Stromal cell of bone marrow (primary cell): ENCODE measurements around the gene SLC28A3.
A peak's percentile ranks its signal among the peaks of the same experiment; 100 is the strongest.

Experiments used
- DNase-seq: peaks from one replicate; pipeline ENCODE4 v3.0.0-alpha.2; 2012; ENCODE audit warnings: low read depth

SLC28A3 gene

GRCh38 chr9:84241817-84242373, 98.7 kb downstream of the SLC28A3 start:
- DNase-seq = no peak

GRCh38 chr9:84239343-84239742, 101.2 kb downstream of the SLC28A3 start:
- no peak for DNase-seq

DNA sequence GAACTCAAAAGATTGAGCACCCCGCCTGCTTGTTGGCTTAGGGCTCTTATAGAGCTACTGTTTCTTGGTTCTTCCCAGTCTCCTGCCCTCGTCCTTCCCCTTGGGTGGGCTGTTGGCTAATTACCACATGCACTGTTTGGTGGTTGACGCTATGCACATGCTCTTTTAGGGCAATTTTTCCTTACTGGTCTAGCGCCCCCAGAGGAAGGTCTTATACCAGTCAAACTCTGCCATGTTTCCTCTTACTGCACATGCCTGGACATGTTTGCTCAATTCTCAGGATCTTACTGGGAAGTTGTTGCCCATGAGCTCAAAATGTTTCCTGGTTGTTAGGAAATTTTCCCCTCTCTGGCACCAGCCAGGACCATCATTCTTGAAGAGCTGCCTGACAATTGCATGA, 101.9 kb downstream of the SLC28A3 start:
- DNase-seq = no peak

- DNase-seq = no peak
Observed at GRCh38 chr9:84235511-84235910, 105.0 kb downstream of the SLC28A3 start.

DNA sequence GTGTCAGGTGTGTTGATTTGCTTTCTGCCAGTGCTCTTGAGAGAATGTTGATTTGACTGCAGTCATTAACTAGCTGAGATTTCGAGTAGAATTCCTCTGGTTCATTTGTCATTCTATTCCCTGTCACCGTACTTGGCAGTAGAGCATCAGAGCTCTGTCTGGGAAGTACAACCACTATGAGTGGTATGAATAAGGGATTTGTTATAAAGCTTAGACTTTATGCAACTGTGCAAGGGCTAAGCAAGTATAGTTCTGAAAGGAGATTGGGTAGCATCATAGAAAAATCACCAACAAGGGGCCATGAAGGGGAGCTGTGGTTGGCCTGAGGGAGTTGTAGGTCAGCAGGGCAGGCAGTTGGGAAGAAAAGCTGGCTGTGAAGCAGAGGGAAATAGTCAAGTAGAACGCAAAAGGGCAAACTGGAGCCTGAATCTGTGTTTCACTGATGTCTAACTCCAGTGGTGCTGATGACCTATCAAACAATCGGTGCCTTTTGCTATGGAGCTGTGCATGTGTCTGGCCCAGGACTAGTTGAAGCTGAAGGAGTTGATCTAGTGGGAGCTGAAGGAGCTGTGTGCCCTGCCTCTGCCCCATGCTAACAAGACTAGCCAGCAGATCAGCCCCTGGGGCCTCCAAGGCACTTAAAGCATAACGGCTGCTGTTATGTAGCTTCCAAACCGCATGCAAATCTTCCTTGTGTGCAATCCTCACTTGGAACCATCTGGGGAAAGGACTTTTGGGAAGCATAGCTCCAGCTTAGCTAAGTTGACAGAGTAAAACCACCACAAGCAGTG, 110.0 kb downstream of the SLC28A3 start:
- DNase-seq = peak; percentile 72

GRCh38 chr9:84229191-84229590, 111.4 kb downstream of the SLC28A3 start:
- no peak for DNase-seq

DNA sequence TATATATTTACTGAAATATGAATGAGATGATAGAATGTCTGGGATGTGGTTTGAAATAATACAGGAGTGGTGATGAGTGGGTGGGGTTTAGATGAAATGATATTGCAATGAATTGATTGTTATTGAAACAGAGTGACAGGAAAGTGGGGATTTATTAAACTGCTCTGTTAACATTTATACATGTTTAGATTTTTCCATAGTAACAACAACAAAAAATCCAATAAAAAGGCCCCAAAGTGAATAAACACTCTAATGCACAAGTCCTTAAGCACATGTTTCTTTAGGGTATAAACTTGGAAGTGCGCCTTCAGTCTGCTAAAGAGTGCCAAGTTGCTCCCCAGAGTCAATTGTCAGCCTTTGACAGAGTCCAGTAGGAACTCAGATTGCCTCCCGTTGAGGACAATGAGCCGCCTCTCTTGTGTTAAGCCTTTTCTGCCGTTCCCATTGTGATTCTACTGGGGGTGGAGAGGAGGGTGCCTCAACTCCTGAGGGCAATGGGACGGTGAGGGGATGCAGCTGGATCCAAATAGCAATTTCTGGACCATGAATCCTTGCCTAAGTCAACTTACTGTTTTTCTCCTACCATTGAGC, 112.3 kb downstream of the SLC28A3 start:
- no peak for DNase-seq

DNA sequence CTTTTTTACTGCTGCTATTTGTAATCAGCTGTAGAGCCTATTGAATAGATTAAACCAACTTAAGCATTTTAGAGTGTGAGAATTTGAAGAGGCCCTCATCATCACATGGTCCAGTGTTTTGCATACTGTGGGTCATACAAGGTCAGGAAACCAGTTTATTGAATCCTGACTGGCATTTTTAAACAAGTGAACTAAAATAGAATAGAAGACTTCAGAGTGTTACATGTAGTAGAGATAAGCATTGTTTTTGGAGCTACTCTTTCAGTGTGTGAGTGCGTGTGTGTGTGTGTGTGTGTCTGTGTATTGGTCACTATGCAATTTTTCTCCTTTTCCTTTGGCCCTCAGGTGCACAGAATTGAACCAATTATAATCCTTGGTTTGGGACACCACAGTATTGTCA, 114.4 kb downstream of the SLC28A3 start:
- no peak for DNase-seq
